Pons (tissue), 1 donor: ENCODE results near the gene DNAH8.
"Not testable (repeated sequence)": the region's sequence is repeated elsewhere in the genome, so short reads cannot be mapped to it uniquely, and the experiment has no call there.

Experiments used
- DNase-seq: peaks from one replicate; pipeline ENCODE4 v3.0.0-alpha.2; 2016; ENCODE audit warnings: low spot score

Gene DNAH8

DNA sequence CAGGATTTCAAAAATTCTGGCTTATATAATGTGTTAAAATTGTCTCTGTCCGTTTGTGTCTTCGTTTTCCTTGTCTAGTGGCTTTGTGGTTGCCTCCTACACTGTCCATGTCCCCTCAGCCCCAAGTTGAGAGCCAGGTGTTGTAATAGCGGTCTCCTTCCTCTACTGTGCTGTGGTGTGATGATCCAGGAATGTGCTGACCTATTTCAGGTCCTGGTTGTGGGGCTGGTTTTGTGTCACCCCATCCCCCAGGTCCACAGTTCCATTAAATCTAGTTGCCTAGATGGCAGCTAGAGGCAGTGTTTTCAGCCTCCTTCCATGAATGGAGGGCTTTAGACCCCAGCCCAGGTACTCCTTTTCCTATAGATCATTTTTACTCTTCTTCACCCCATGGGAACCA lies 128.7 kb downstream of the DNAH8 start:
- no peak for DNase-seq

DNA sequence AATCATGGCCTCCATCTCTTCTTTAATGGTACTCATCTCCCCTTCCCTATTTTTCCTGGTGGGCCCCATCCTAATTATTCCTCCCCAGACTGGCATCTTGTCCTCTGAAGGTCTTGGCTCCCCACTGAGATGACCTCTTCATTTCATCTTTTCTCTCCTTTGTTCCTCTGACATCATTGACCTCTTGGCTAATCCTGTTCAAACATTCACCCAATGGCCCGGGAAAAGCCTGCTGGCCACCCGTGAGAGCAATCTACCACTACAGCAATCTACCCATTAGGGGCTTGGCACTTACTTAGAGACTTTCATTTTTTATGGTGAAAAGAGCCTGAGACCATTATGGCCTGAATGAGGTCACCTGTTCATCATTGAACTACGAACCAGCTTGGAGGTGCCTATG lies 130.8 kb downstream of the DNAH8 start:
- no peak for DNase-seq

DNA sequence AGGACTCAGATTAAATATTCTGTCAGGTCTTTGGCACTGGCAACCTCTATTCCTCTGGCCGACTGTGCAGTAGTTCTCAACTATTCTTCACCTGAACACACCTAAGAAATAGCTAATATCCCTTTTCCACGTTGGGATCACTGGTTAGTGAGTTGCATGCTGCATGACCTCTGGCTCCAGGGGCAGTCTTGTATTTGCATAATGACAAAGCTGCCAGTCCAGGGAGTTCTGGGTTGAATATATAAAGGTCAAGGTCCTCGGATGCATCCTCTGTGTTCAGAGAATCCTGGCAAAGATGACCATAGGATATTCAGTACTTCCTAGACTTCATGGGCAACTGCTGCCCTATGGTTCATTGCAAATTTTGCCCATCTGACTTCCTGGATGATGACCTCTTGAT lies 131.2 kb downstream of the DNAH8 start:
- no peak for DNase-seq

DNA sequence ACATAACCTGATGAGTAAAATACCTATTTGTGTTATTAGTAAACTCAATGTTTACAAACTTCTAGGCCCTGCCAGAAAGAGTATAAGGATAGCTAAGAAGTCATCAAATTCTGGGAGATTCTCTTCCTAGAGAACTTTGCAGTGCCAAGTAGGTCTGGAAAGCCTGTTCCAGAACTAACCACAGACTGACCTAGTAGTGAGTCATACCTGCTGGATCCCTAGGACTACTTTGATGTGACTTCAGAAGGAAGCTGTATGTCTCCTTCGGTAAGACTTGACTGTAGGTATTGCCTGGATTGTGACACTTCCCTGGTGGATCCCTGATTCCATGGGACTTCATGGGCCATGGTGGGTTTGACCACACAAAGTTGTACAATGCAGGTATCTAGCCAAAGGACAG lies 131.7 kb downstream of the DNAH8 start:
- DNase-seq, result no peak

DNA sequence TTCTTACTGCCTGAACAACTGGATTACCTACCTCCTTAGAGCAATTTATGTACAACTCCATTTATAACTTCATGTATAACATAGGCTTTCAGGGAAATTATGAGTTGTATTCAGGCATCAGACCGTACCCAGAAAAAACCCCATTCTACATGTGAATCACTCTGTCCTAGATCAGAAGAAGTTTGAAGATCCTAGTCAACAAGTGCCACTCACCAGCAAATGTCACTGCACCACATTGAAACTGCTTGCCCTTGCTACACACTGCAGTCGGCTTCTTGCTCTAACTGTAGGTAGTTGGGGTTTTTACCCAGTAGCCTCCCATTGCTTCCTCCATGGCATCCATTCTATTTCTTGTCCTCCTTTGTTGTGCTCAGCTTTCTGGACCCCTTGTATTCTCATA lies 132.4 kb downstream of the DNAH8 start:
- no peak for DNase-seq

DNA sequence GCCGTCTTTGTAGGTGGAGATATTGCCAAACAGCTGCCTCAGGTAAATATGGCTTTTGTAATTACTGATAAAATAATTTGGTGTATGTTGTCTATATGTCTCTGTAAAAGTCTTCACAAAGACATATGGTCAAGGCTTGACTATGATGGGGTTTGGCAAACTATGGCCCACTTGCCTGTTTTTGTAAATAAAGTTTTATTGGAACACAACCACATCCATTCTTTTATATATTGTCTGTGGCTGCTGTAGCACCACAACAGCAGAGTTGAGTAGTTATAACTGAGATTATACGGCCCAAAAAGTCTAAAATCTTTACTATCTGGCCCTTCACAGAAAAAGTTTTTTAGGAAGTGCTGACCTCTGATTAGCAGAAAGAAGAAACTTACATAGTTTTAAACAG lies 133.6 kb downstream of the DNAH8 start:
- DNase-seq, result no peak

DNA sequence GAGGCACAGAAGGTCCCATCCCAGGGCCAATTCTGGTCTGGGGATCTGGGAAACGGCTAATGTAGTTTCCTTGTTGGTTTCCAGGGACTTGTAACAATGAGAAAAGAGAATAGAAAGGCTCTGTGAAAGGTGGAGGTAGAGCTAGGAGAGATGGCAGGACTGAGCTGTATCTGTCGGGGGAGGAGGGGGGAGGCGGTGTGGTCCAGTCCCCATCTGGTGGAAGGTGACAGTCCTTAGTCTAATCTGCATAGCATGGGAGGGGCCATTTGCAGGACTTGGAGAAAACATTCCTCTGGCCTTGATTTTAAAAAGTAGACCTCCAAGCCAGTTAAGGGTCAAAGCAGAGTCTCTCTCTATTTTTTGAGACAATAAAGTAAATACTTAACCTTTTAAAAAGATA lies 137.1 kb downstream of the DNAH8 start:
- DNase-seq, result no peak

DNA sequence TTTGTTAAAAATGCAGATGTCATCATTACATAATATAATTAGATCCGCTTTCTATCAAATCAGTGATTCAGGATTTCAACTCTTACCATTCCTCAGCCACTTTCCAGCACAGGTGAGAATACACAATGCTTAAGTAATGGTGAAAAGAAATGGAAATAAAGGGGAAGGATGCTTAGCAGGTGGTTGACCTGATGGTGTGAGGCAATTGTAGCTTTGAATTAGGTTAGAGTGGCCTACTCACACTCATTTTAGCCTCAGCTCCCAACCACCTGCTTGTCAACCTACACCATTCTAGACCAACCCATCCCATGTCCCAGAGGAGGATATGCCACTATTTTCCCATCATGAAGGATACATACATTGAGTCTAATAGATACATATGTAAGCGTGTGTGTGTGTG lies 138.1 kb downstream of the DNAH8 start:
- DNase-seq, result no peak

DNA sequence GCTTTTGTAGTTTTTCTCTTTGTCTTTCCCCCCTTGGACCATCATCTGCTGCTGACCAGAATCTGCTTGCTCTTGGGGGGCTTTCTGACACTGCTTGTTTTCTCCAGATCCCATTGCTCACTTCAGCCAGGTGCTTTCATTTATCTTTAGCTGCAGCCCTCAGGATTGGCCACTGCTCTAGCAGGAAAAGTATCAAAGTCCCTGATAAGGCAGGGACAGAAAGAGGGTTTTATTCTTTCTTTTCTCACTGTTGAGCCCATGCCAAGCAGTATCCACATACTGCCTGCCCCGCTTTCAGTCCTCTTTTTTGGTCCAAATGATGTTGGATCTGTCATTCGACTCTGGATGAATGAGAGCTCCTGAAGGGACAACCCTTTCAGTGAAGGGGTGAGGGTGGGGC lies 141.4 kb downstream of the DNAH8 start:
- no peak for DNase-seq

DNA sequence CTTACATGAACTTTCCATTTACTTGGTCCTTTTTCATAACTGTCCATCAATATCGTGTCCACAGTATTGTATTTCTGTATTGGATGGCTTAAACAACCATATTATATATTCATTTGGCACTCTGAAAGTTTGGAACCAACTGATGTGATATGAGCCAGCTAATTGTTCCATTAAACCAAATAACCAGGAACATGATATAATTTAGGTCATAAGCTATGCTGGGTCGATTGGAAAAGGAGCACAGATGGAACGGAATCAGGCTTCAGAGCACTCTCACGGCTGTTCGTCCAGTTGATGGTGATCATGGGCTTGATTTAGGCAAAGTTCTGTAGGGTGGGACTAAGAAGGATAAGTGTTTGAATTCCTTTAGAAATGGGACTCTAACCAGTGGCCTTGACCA lies 142.7 kb downstream of the DNAH8 start:
- DNase-seq, result no peak

DNA sequence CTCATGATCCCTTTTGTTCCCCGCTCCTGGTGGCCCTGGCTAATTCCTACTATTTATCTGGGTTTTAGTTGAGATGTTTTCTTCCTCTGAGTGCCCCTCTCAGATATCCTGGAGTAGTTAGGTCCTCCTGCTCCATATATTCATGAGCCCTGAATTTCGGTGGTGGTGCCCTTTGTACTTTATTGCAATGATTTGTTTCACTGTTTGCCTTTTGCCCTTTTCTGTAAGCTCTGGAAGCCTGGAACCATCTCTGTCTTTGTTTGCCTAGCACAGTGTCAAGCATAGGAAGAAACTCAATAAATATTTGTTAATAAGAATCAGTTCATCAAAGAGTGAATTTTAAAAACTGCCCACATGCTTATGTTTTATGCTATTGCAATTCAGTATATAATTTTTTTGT lies 144.9 kb downstream of the DNAH8 start:
- no peak for DNase-seq

DNA sequence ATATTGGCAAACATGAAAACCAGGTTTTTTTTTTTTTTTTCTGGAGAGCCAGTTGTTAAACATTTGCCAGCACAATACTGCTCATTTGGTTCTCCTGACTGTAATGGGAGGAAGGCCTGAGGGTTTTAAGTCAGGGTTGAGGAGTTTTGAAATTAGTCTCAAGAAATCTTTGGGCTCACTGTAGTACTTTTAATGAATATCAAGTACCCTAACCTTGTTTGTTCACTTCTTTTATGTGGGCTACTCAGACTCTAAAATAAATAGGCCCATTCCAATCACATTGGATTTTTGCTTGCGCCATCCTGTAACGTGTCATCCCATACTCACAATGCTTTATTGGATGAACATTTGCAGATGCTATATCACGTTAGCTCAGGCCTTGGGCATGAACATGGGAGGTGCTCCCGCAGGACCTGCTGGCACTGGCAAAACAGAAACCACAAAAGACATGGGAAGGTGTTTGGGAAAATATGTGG lies 146.9 kb downstream of the DNAH8 start:
- DNase-seq, result no peak

DNA sequence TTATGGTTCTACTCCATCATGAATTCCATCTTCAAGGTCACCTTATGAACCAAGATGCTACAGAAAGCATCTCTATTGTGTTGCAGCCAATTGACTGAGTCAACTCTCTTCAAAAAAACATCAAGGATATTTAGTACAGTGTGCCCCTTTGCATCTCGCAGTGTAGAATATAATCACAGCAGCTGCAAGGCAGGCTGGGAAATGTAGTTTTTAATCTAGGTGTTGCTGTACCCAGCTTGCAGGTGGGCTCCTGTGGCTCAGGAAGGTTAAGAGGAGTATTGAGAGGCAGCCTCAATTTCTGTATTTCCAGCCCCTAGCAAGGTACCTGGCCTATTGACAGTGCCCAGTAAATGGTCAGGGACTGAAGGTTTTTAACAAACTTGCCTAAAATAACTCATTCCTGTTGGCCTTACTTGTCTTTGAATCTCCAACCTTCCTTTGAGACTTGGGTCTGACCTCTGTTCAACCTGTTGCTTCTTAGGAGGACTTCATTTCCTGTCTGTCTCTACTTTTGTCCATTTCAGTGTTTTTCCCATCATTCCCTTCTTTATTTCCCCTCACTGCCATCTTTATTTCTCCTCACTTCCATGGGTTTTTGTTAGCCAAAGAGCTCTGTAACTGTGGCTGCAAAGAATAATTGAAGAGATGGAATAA lies 150.5 kb downstream of the DNAH8 start:
- DNase-seq, result no peak

DNA sequence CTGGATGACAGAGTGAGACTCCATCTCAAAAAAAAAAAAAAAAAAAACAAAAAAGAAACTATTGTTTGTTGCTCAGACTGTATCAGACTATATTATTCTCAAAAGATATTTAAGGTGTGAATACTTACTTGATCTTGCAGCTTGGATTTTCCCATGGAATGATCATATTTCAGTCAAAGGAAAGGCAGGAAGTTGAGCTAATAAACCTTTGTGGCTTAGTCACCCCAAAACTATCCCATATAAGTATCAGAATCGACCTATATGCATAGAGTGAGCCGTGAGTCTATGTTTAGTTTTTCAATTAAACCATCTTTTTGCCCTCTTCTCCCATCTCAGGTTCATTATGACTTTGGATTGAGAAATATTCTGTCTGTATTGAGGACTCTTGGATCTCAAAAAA lies 152.6 kb downstream of the DNAH8 start:
- no peak for DNase-seq

DNA sequence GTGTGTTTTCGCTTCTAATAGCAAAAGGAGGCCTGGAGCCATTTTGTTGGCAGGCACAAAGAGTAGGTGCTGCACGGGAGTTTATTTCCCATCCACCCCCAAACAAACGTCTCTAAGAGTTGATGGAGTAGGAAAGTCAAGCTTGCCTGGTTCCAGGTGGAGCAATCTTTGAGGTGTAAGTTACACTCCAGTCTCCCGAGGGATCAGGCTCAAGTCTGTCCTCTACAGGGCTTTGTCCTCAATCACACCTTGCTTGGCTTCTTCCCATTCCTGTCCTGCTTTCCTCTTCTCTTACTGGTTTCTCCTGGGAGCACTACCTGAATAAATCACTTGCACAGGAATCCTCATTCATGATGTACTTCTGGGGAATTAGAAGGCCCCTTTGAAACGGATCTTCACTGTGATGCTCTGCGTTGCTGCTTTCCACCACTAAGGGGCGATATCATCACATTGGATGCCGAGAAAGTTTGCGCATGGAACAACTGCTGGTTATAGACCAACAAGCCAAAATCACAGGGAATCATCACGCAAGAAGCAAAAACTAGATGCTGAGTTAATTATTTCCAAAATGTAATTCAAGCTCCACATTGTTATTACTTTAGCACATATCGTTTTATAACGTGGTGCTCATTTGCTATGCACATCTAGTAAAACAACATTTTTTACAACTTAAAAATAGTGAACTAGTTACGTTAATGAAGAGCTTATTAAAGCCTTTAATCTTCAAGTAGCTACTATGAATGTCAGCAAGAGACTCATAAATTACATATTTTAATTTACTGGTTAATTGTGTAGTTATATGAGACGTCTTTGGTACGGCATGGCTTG lies 156.8 kb downstream of the DNAH8 start:
- peak; percentile 65 for DNase-seq

DNA sequence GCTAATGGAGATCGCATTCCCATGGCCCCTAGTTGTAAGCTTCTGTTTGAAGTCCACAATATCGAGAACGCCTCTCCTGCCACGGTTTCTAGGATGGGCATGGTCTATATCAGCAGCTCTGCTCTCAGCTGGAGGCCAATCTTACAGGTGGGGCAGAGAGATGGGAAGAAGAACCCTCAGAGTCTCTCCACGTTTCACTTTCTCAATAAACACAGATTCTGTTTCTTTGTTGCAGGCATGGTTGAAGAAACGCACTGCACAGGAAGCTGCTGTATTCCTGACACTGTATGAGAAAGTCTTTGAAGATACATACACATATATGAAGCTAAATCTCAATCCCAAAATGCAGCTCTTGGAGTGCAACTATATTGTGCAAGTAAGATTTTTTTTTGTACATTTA lies 157.9 kb downstream of the DNAH8 start:
- DNase-seq, result no peak

DNA sequence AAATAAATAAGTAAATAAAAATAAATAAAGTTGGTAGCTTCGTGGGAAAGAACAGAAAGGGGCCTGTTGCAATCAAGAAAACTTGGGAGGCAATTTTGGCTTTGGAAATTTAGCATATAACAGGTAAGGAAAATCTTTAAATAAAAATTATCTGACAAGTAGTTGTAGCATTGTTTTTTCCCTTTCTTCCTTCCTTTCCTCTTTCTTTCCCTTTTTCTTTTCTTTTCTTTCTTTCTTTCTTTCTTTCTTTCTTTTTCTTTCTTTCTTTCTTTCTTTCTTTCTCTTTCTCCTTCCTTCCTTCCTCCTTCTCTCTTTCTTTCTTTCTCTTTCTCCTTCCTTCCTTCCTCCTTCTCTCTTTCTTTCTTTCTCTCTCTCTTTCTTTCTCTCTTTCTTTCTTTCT lies 158.7 kb downstream of the DNAH8 start:
- not testable (repeated sequence) for DNase-seq

DNA sequence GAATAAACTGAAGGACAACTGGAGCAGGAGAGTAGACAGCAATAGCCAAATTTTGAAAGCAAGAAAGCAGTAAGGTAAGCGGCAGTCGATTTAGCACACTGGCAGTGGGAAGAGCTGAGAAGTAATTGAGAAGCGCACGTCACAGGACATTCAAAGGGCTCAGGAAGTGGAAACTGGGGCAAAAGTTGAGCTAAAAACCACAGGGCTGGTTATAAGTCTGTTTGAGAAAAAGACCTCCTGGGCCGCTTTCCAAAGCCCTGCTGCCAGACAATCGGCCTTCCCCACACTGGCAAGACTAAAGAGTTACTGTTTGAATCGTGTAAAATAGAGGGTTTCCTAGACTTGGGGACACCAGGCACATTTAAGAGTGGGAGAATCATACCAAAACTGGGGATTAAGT lies 161.4 kb downstream of the DNAH8 start:
- DNase-seq, result peak; percentile 84

DNA sequence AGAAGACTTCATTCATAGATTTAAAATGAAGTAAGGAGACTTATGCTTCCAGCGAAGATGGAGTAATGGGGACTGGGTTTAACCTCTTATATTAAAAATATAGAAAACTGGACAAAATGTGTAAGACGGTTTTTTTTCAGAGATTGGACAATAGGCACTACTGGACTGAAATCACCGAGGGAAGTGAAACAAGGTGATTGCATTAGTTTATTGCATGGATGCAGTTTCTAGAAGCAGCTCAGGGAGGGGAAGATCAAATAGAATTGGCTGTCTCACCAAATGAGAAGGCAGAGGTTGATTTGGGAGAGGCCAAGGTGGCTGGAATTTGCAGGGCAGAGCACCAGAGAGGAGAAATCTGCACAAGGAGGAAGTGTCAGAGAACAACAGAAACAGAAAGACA lies 162.6 kb downstream of the DNAH8 start:
- DNase-seq, result no peak

DNA sequence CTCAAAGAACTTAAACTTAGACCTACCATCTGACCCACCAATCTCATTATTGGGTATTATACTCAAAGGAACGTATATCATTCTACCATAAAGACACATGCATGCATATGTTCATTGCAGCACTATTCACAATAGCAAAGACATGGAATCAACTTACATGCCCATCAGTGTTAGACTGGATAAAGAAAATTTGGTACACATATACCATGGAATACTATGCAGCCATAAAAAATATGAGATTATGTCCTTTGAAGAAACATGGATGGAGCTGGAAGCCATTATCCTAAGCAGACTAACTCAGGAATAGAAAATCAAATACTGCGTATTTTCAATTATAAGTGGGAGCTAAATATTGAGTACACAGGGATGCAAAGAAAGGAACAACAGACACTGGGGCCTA lies 167.0 kb downstream of the DNAH8 start:
- DNase-seq, result no peak

DNA sequence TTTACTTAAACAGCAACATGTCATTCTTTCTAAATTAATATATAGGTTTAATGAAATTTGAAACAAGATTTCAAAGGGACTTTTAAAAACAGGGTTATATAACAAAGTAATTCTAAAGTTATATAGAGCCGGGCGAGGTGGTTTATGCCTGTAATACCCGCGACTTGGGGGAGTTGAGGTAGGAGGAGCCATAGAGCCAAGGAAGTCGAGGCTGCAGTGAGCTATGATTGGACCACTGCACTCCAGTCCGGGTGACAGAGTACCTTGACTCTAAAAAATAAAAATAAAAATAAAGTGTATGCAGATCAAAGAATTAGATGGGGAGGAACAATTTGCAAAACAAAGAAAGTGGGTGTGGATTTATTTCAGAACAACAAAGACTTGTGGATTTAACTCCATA lies 182.4 kb downstream of the DNAH8 start:
- DNase-seq, result no peak

DNA sequence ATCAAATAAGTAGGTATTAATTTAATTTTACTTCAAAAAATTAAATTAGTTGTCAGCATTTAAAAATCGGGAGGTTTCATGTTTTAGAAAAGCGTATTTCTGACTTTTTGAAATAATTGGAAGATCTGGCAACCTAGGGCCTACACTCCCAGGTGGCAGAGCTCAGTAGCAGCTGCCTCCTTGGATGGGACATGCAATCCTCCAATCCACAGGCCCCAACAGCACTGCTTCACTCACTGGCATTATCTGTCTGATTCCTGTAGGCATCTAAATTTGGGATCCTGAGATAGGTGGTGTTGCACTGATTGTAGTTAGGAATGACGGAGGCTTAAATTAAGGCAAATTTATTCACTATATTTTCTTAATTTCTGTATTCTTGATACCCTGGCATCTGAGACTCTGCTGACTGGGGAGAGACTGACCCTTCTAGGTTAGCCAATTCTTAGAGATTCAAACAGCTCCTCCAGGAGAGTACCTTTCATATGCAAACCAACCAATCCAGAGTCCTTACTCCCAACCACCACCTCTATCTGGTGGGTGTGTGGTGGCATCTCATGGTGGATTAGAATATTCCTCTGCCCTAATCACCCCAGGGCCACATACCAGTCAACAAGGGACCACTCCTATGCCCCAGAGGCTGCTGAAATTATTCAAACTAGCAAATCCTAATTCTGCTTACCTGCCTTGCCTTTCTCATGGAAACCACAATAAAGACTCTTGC lies 186.9 kb downstream of the DNAH8 start:
- no peak for DNase-seq

DNA sequence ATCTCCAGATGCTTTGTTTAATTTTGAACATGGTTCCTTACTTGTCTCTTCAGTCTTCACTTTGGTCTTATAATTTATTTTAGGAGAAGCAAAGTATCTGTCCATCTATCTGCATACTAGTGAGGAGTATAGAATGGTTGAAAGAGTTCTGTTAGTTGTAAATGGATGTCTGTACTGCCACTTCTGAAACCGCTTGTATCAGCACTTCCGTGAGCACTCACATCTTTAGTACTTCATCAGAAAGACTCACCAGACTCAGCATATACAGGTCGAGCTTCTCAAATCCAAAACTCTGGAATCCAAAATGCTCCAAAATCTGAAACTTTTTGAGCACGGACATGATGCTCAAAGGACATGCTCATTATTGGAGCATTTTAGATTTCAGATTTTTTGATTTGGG lies 191.5 kb downstream of the DNAH8 start:
- DNase-seq, result no peak
